H1 (cell line): ENCODE measurements around the gene MYO15A. TPM values are rescaled to one million over a fixed set of nuclear protein-coding genes. Genes with fewer than 3 reads are reported as not detected.
A peak's percentile ranks its signal among the peaks of the same experiment; 100 is the strongest.

Experiments
- CTCF ChIA-PET: fragments of 300-600 bp; sonication (Branson Sonifier 250); formaldehyde crosslinking; loops from one replicate; lab custom pipeline; 2021; ENCODE audit not compliant: partially characterized antibody; lab: Charles Lee
- POLR2A ChIA-PET: fragments of 300-600 bp; sonication (Branson Sonifier 250); formaldehyde crosslinking; loops from one replicate; lab custom pipeline; 2021; ENCODE audit warnings: inconsistent platforms; ENCODE audit not compliant: partially characterized antibody; lab: Charles Lee
- DNase-seq, 2 experiments: peaks; one replicate each; pipeline versions ENCODE4 v3.0.0 to v3.0.0-alpha.2; 2010 to 2022; ENCODE audit warnings: low spot score in 2 of 2, low read depth in 1 of 2, mixed read lengths in 1 of 2
- FAIRE-seq: peaks from 2 replicates; lab custom pipeline; 2011; peaks lifted over from hg19 to GRCh38; lab: Jason Lieb, UNC
- H2AFZ ChIP-seq: 2 replicates; pipeline ENCODE4 v1.8.1; 2012; ENCODE audit warnings: low read length, inconsistent platforms
- H2AK5ac ChIP-seq: 2 replicates; pipeline ENCODE4 v1.6.1; 2013; ENCODE audit warnings: low read depth, low read length
- H2BK120ac ChIP-seq: replicated peaks from 2 replicates; pipeline ENCODE3; 2013; ENCODE audit warnings: low read depth, low read length, inconsistent platforms
- H2BK12ac ChIP-seq: 2 replicates; pipeline ENCODE4 v1.6.1; 2013; ENCODE audit warnings: low read depth, low read length
- H2BK15ac ChIP-seq: 2 replicates; pipeline ENCODE4 v1.6.1; 2013; ENCODE audit warnings: low read length
- H2BK20ac ChIP-seq: 2 replicates; pipeline ENCODE4 v1.6.1; 2013; ENCODE audit warnings: low read length
- H2BK5ac ChIP-seq: 2 replicates; pipeline ENCODE4 v1.6.1; 2013; ENCODE audit warnings: low read depth, low read length
- H3K14ac ChIP-seq: 2 replicates; pipeline ENCODE4 v1.6.1; 2013; ENCODE audit warnings: inconsistent platforms; ENCODE audit not compliant: insufficient read length
- H3K18ac ChIP-seq: 2 replicates; pipeline ENCODE4 v1.6.1; 2013; ENCODE audit warnings: low read length; ENCODE audit errors: extremely low read depth
- H3K23ac ChIP-seq: 2 replicates; pipeline ENCODE4 v1.6.1; 2013; ENCODE audit warnings: inconsistent platforms; ENCODE audit not compliant: insufficient read length
- H3K23me2 ChIP-seq: 2 replicates; pipeline ENCODE4 v1.6.1; 2013; ENCODE audit warnings: low read depth, low read length
- H3K27ac ChIP-seq: 2 replicates; pipeline ENCODE4 v1.6.1; 2011; ENCODE audit warnings: low read depth, low read length, inconsistent platforms
- H3K27me3 ChIP-seq, 4 experiments: replicated peaks in 1 of 4; 1 replicate in 1 of 4; 2 replicates in 3 of 4; pipeline versions ENCODE4 v1.6.1 to v1.8.1; 2011 to 2013; ENCODE audit warnings: low read length in 3 of 4, mild to moderate bottlenecking in 3 of 4, inconsistent platforms in 2 of 4, mixed read lengths in 2 of 4, moderate library complexity in 1 of 4; ENCODE audit not compliant: control insufficient read depth in 3 of 4, insufficient read depth in 3 of 4; ENCODE audit errors: extremely low read depth in 1 of 4
- H3K36me3 ChIP-seq, 4 experiments: 2 replicates each; pipeline versions ENCODE4 v1.6.1 to v1.8.1; 2011 to 2013; ENCODE audit warnings: mild to moderate bottlenecking in 4 of 4, low read length in 3 of 4, moderate library complexity in 2 of 4, control low read depth in 1 of 4, inconsistent platforms in 1 of 4; ENCODE audit not compliant: insufficient read depth in 4 of 4, control insufficient read depth in 2 of 4
- H3K4ac ChIP-seq: replicated peaks from 2 replicates; pipeline ENCODE3; 2013; ENCODE audit warnings: low read length, low read depth, mixed read lengths, inconsistent platforms; ENCODE audit not compliant: insufficient read length
- H3K4me1 ChIP-seq, 4 experiments: replicated peaks in 1 of 4; 1 replicate in 1 of 4; 2 replicates in 3 of 4; pipeline versions ENCODE4 v1.6.1 to v1.8.1; 2011 to 2013; ENCODE audit warnings: low read length in 3 of 4, inconsistent platforms in 2 of 4, mixed read lengths in 1 of 4; ENCODE audit not compliant: insufficient read depth in 4 of 4, control insufficient read depth in 3 of 4
- H3K4me2 ChIP-seq, 2 experiments: 2 replicates each; pipeline versions ENCODE4 v1.6.1 to v1.8.1; 2011 to 2013; ENCODE audit warnings: low read depth in 2 of 2, low read length in 2 of 2, control low read depth in 1 of 2, inconsistent platforms in 1 of 2, mild to moderate bottlenecking in 1 of 2; ENCODE audit not compliant: insufficient read depth in 1 of 2
- H3K4me3 ChIP-seq, 4 experiments: fragments of 200-600, 300-600 bp in 1 of 4; sonication (generic), shearing (Covaris generic), sonication (Bioruptor Twin) in 1 of 4; 2 replicates each; pipeline versions ENCODE4 v1.5.1 to v1.8.1; 2011 to 2016; ENCODE audit warnings: low read length in 4 of 4, low read depth in 3 of 4, control low read depth in 2 of 4, inconsistent platforms in 2 of 4, mild to moderate bottlenecking in 2 of 4, mixed read lengths in 1 of 4, moderate library complexity in 1 of 4; ENCODE audit not compliant: insufficient read depth in 2 of 4; ENCODE audit errors: extremely low read depth in 1 of 4
- H3K56ac ChIP-seq: replicated peaks from 2 replicates; pipeline ENCODE3; 2013; ENCODE audit warnings: low read depth, mild to moderate bottlenecking, mixed read lengths, low read length, inconsistent platforms; ENCODE audit not compliant: insufficient read length
- H3K79me1 ChIP-seq: 2 replicates; pipeline ENCODE4 v1.6.1; 2013; ENCODE audit warnings: low read depth, low read length, control low read depth
- H3K79me2 ChIP-seq, 2 experiments: 2 replicates each; pipeline versions ENCODE4 v1.6.1 to v1.8.1; 2012 to 2013; ENCODE audit warnings: low read length in 2 of 2, mild to moderate bottlenecking in 2 of 2, inconsistent platforms in 1 of 2; ENCODE audit not compliant: insufficient read depth in 2 of 2, control insufficient read depth in 1 of 2
- H3K9ac ChIP-seq, 4 experiments: replicated peaks in 1 of 4; 1 replicate in 1 of 4; 2 replicates in 3 of 4; pipeline versions ENCODE4 v1.6.1 to v1.8.1; 2011 to 2013; ENCODE audit warnings: low read depth in 3 of 4, low read length in 3 of 4, control low read depth in 2 of 4, mild to moderate bottlenecking in 2 of 4, moderate library complexity in 2 of 4, inconsistent platforms in 1 of 4; ENCODE audit errors: extremely low read depth in 1 of 4
- H3K9me3 ChIP-seq, 2 experiments: 2 replicates each; pipeline versions ENCODE4 v1.6.1 to v1.8.1; 2012 to 2013; ENCODE audit warnings: mild to moderate bottlenecking in 2 of 2, moderate library complexity in 2 of 2, control low read depth in 1 of 2, inconsistent platforms in 1 of 2, low read depth in 1 of 2, low read length in 1 of 2, mixed read lengths in 1 of 2; ENCODE audit not compliant: insufficient read depth in 2 of 2
- H4K20me1 ChIP-seq, 2 experiments: replicated peaks in 1 of 2; 2 replicates each; pipeline versions ENCODE3 to v1.8.1; 2011 to 2013; ENCODE audit warnings: inconsistent platforms in 2 of 2, low read length in 2 of 2, mild to moderate bottlenecking in 1 of 2; ENCODE audit not compliant: insufficient read depth in 2 of 2, control insufficient read depth in 1 of 2
- H4K5ac ChIP-seq: 2 replicates; pipeline ENCODE4 v1.6.1; 2013; ENCODE audit warnings: low read length, low read depth, mixed read lengths, inconsistent platforms; ENCODE audit not compliant: insufficient read length
- H4K8ac ChIP-seq: 2 replicates; pipeline ENCODE4 v1.8.0; 2013; ENCODE audit warnings: mild to moderate bottlenecking, moderate library complexity, low read length, inconsistent platforms; ENCODE audit not compliant: insufficient read depth; ENCODE audit errors: extremely low read depth
- H4K91ac ChIP-seq: replicated peaks from 2 replicates; pipeline ENCODE3; 2013; ENCODE audit warnings: low read length, mixed read lengths, inconsistent platforms; ENCODE audit not compliant: insufficient read length
- CTBP2 ChIP-seq: IDR thresholded peaks from 2 replicates; pipeline ENCODE4 v1.7.0; 2011; ENCODE audit warnings: borderline replicate concordance, mild to moderate bottlenecking, moderate library complexity, mixed read lengths, low read length; ENCODE audit not compliant: insufficient read depth, insufficient read length
- KDM1A ChIP-seq: fragments of 200-600, 300-600 bp; sonication (generic); IDR thresholded peaks from 2 replicates; pipeline ENCODE4 v1.7.1; 2016; ENCODE audit warnings: mild to moderate bottlenecking, low read length, borderline replicate concordance
- RAD21 ChIP-seq, 2 experiments: IDR thresholded peaks in 1 of 2; conservative IDR thresholded peaks in 1 of 2; 2 replicates each; pipeline ENCODE4 v1.6.1; 2011; ENCODE audit warnings: low read depth in 2 of 2, low read length in 2 of 2, improper control_type of control experiment in 1 of 2, inconsistent platforms in 1 of 2, mild to moderate bottlenecking in 1 of 2, moderate library complexity in 1 of 2
- SIN3A ChIP-seq, 2 experiments: IDR thresholded peaks in 1 of 2; conservative IDR thresholded peaks in 1 of 2; 2 replicates each; pipeline ENCODE4 v1.6.1; 2011 to 2012; ENCODE audit warnings: low read length in 2 of 2, improper control_type of control experiment in 1 of 2, low read depth in 1 of 2, mild to moderate bottlenecking in 1 of 2
- WGBS, 2 experiments: shearing (Covaris generic) in 1 of 2; methylation state at CpG; one replicate each; pipeline versions ENCODE4 v1.1.6 to v1.1.7; 2013 to 2015; ENCODE audit warnings: low lambda C conversion rate in 2 of 2, mixed read lengths in 2 of 2, inconsistent platforms in 1 of 2, low coverage in 1 of 2, missing lambda C conversion rate in 1 of 2; ENCODE audit not compliant: insufficient replicate concordance in 2 of 2, insufficient coverage in 1 of 2, insufficient read length in 1 of 2; ENCODE audit errors: extremely low coverage in 1 of 2, missing lambda C conversion rate in 1 of 2; 5-methylcytosine and 5-hydroxymethylcytosine counted together
- polyA plus RNA-seq, 7 experiments: library from polyadenylated mRNA; depleted of rRNA in 3 of 7; stranded (reverse) in 5 of 7; unstranded in 2 of 7; fragments of >200 nt in 5 of 7; fragments of 200-250 nt in 2 of 7; gene quantifications; 1 replicate in 5 of 7; 2 replicates in 1 of 7; 4 replicates in 1 of 7; pipeline versions ENCODE4 v1.2.1 to v1.2.3, GENCODE V29; 2011 to 2013; ENCODE audit warnings: missing spikeins in 2 of 7, mixed read lengths in 2 of 7
- total RNA-seq: library from RNA; stranded (reverse); fragmentation: NEBNext Ultra II Directional; extraction: Animal tissue kit (Norgen Biotek cat#: 25700); gene quantifications from 2 replicates; pipeline ENCODE4 v1.2.1, GENCODE V29; 2021

The MYO15A gene
- total and polyA plus RNA-seq, 2 of the 8 experiments (the other 6 are each of a cell fraction or from before 2014, with no cell fraction given): 1.6 to 4.2 TPM

GRCh38 chr17:18146259-18146658 lies 37.7 kb downstream of the MYO15A start:
- no peak overlapping the region for H2AFZ ChIP-seq
- H2BK5ac ChIP-seq: no peak overlapping the region
- no peaks in the 10 kb centered on the region for H3K79me1 ChIP-seq
- no peak overlapping the region for H3K27ac ChIP-seq
- no peak overlapping the region for H3K4ac ChIP-seq
- H3K4me2 ChIP-seq: no peak overlapping the region
- no peak overlapping the region for H3K23ac ChIP-seq
- H3K4me3 ChIP-seq: no peak overlapping the region
- no peak overlapping the region for H3K56ac ChIP-seq
- no peaks in the 10 kb centered on the region; a peak in 2 of 7 replicates for H3K27me3 ChIP-seq
- no peaks in the 10 kb centered on the region for H3K79me2 ChIP-seq
- no peak overlapping the region for H2BK20ac ChIP-seq
- H3K23me2 ChIP-seq: no peaks in the 10 kb centered on the region
- H2BK12ac ChIP-seq: no peak overlapping the region
- no peak overlapping the region for H2AK5ac ChIP-seq
- H4K5ac ChIP-seq: no peak overlapping the region
- H3K9ac ChIP-seq: no peak overlapping the region
- ChIA-PET CTCF (interaction anchor here (0.6 to 10.9 kb wide), 7 partner anchors 4 to 218 kb away, joined by 3 to 141 read pairs (median 4); no protein-coding TSS in a partner anchor), POLR2A (interaction anchor here (1.0 to 2.1 kb wide), 2 partner anchors 9 to 122 kb away, joined by 3 to 6 read pairs; no protein-coding TSS in a partner anchor)
- no peak overlapping the region for H4K8ac ChIP-seq
- 97% methylated on average over 2 of the region's 2 CpGs; no CpG with 5 or more reads in 1 of the 2 experiments for WGBS, 2 experiments
- no peak overlapping the region for H2BK15ac ChIP-seq
- H3K18ac ChIP-seq: no peak overlapping the region
- peaks cover 0 to 10% (median 6%) of the 10 kb centered on the region in 4 experiments; a peak in 5 of 7 replicates for H3K4me1 ChIP-seq
- H3K9me3 ChIP-seq: no peaks in the 10 kb centered on the region
- no peaks in the 10 kb centered on the region for H4K20me1 ChIP-seq
- no peak overlapping the region for H3K14ac ChIP-seq
- no peak for FAIRE-seq
- TF ChIP-seq KDM1A (peak; percentile 61), CTBP2 (no peak), SIN3A (conservative IDR thresholded peaks at IDR 0.05 in 1 of 2, IDR thresholded peaks at IDR 0.05 in 1 of 2; ENCODE audit: low read depth in 1 of 2, low read length in 2 of 2) (no peak), RAD21 (IDR thresholded peaks at IDR 0.05 in 1 of 2, conservative IDR thresholded peaks at IDR 0.05 in 1 of 2; ENCODE audit: low read depth in 2 of 2, low read length in 2 of 2) (no peak)
- H2BK120ac ChIP-seq: no peak overlapping the region
- no peak overlapping the region for H4K91ac ChIP-seq
- H3K36me3 ChIP-seq: no peaks in the 10 kb centered on the region
- DNase-seq: no peak
